ENCODE results near the gene SEMA5A. TPM values are rescaled to one million over a fixed set of nuclear protein-coding genes. Genes with fewer than 3 reads are reported as not detected.

The SEMA5A gene
- total and polyA plus RNA-seq, 2 of the 8 experiments (the other 6 are each of a cell fraction or from before 2014, with no cell fraction given), result 5.3 to 8.9 TPM

DNA sequence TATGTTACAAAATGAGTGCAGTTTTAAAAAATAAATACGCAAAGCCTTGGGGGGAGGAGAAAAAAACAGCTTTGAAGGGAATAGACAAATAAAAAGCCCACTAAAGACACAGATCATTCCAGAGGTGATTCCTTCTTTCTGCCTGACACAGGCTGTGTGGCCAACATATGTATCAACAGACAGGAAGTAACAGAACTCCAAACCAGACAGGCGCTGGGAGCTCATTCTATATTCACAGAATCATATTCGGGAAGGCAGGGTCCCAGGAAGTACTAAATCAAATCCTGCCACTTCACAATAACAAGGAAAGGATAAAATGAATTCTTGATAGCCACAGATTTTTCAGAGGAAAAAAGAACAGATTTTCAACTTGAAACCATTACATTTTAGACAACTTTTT, 62.1 kb downstream of the SEMA5A start (continued):
- TF ChIP-seq, protein P1, sequence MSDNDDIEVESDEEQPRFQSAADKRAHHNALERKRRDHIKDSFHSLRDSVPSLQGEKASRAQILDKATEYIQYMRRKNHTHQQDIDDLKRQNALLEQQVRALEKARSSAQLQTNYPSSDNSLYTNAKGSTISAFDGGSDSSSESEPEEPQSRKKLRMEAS (IDR thresholded peaks at IDR 0.05), result no peak
- no peak for TF ChIP-seq GABPA (IDR thresholded peaks at IDR 0.05; ENCODE audit: borderline replicate concordance, insufficient read depth, low read length)

Data from H1 (cell line).